Stomach (tissue), 9 donors: Measurements from ENCODE around the gene BACE1-AS. TPM values are rescaled to one million over a fixed set of nuclear protein-coding genes. Genes with fewer than 3 reads are reported as not detected.

Source experiments
- DNase-seq, 2 donors: peaks; one replicate each; pipeline versions ENCODE4 v3.0.0 to v3.0.0-alpha.2; 2013 to 2019
- H3K27ac ChIP-seq, 5 donors: fragments of 200-600 bp in 4 of 5; sonication (generic) in 4 of 5; one replicate each; pipeline ENCODE4 v1.5.1; 2013 to 2019; ENCODE audit warnings: mild to moderate bottlenecking in 1 of 5, moderate library complexity in 1 of 5
- H3K27me3 ChIP-seq, 3 donors: fragments of 200-600 bp; sonication (generic); one replicate each; pipeline ENCODE4 v1.5.1; 2017 to 2019; ENCODE audit warnings: mixed run types in 1 of 3
- H3K36me3 ChIP-seq, 4 donors: fragments of 200-600 bp; sonication (generic); 1 replicate in 3 of 4; 2 replicates in 1 of 4; pipeline ENCODE4 v1.5.1; 2016 to 2019
- H3K4me1 ChIP-seq, 4 donors: fragments of 200-600 bp; sonication (generic); one replicate each; pipeline ENCODE4 v1.5.1; 2016 to 2019
- H3K4me3 ChIP-seq, 4 donors: fragments of 200-600 bp; sonication (generic) in 3 of 4; one replicate each; pipeline ENCODE4 v1.5.1; 2016 to 2019; ENCODE audit warnings: mild to moderate bottlenecking in 1 of 4
- H3K9me3 ChIP-seq, 4 donors: fragments of 200-600 bp; sonication (generic); one replicate each; pipeline ENCODE4 v1.5.1; 2016 to 2019
- EP300 ChIP-seq: sonication (generic); formaldehyde crosslinking; IDR thresholded peaks from one replicate; pipeline ENCODE4 v1.6.1; 2017; ENCODE audit warnings: antibody characterized with exemption
- POLR2A ChIP-seq, 4 donors: fragments of 450-650 bp; IDR thresholded peaks; one replicate each; pipeline ENCODE4 v1.6.1; 2016; ENCODE audit warnings: antibody characterized with exemption in 4 of 4, control low read depth in 2 of 4, mild to moderate bottlenecking in 1 of 4, moderate library complexity in 1 of 4
- POLR2AphosphoS5 ChIP-seq, 3 donors: sonication (generic); formaldehyde crosslinking; IDR thresholded peaks; one replicate each; pipeline ENCODE4 v1.6.1; 2016; ENCODE audit warnings: antibody characterized with exemption in 3 of 3
- WGBS, 5 donors: extraction: QIAGEN DNeasy Blood & Tissue Kit in 3 of 5; methylation state at CpG; one replicate each; pipeline versions ENCODE4 v1.1.5 to v1.1.7; 2013 to 2018; 5-methylcytosine and 5-hydroxymethylcytosine counted together
- intact Hi-C: fragments of 100-400 bp; cut with DNase I; formaldehyde crosslinking; loops from one replicate; pipeline ENCODE4 v1.15.1; 2023; ENCODE audit warnings: low total_unique reads
- polyA plus RNA-seq, 3 donors: library from polyadenylated mRNA; stranded (reverse); fragments of 200-250 nt; gene quantifications; one replicate each; pipeline ENCODE4 v1.2.3, GENCODE V29; 2013
- total RNA-seq, 5 donors: library from RNA; depleted of rRNA; stranded (reverse); fragments of >200 nt; gene quantifications; one replicate each; pipeline versions ENCODE4 v1.1.0 to v1.2.3, GENCODE V29; 2014 to 2016
- TF ChIP-seq, protein P1 (sequence below), 7 experiments: fragments of 450-650 bp in 4 of 7; fragments of 200-600 bp in 3 of 7; sonication (generic) in 3 of 7; IDR thresholded peaks; one replicate each; pipeline ENCODE4 v1.5.1; 2016 to 2019; ENCODE audit warnings: antibody characterized with exemption in 7 of 7, control low read depth in 2 of 7, mild to moderate bottlenecking in 1 of 7
- donor health status: healthy with polysubstance abuse.
- donor health status: Bipolar disorder and iron deficiency.
- donor health status: healthy.

BACE1-AS gene
- total and polyA plus RNA-seq, 8 donors: 1.5 to 8.0 (median 4.8) TPM

DNA sequence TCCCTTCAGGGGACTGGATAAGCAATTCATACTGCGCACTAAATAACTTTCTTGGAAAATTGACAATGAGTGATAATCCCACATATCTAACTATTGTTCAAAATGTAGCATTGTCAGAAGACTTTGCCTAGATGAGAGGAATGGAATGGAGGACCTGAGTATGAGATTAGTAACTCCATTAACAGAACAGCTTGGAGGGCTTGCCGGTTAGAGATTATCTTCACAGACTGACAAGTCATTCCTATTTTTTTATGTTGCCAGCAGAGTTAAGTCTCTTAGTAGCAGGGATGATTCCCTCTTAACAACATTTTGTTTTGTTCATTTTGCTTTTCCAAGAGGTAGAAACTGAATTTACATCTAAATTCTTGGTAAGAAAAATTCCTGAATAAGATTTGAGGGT, 7.1 kb upstream of the BACE1-AS start:
- H3K9me3 ChIP-seq: no peaks in the 10 kb centered on the region
- no peak for DNase-seq
- no peak overlapping the region for H3K4me3 ChIP-seq
- no peaks in the 10 kb centered on the region for H3K4me1 ChIP-seq
- WGBS, 5 donors: 92 to 99% (median 95%) methylated on average over 2 of the region's 2 CpGs
- TF ChIP-seq EP300 (no peak), POLR2A (IDR thresholded peaks at IDR 0.05) (no peak), POLR2AphosphoS5 (IDR thresholded peaks at IDR 0.05) (no peak)
- TF ChIP-seq, protein P1, sequence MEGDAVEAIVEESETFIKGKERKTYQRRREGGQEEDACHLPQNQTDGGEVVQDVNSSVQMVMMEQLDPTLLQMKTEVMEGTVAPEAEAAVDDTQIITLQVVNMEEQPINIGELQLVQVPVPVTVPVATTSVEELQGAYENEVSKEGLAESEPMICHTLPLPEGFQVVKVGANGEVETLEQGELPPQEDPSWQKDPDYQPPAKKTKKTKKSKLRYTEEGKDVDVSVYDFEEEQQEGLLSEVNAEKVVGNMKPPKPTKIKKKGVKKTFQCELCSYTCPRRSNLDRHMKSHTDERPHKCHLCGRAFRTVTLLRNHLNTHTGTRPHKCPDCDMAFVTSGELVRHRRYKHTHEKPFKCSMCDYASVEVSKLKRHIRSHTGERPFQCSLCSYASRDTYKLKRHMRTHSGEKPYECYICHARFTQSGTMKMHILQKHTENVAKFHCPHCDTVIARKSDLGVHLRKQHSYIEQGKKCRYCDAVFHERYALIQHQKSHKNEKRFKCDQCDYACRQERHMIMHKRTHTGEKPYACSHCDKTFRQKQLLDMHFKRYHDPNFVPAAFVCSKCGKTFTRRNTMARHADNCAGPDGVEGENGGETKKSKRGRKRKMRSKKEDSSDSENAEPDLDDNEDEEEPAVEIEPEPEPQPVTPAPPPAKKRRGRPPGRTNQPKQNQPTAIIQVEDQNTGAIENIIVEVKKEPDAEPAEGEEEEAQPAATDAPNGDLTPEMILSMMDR (IDR thresholded peaks at IDR 0.05): no peak
- H3K27ac ChIP-seq: no peak overlapping the region
- peaks cover 50 to 96% (median 93%) of the 10 kb centered on the region in 4 donors for H3K36me3 ChIP-seq
- intact Hi-C loops: no loop called here
- H3K27me3 ChIP-seq: no peaks in the 10 kb centered on the region

GRCh38 chr11:117286588-117286987, 4.6 kb upstream of the BACE1-AS start:
- no peak overlapping the region for H3K4me3 ChIP-seq
- WGBS, 5 donors: 64 to 80% (median 75%) methylated on average over 2 of the region's 2 CpGs
- intact Hi-C loops: no loop called here
- DNase-seq: no peak
- H3K27ac ChIP-seq: no peak overlapping the region
- TF ChIP-seq EP300: no peak
- no peaks in the 10 kb centered on the region for H3K27me3 ChIP-seq
- peaks cover 59 to 100% (median 99%) of the 10 kb centered on the region in 4 donors for H3K36me3 ChIP-seq
- no peaks in the 10 kb centered on the region for H3K4me1 ChIP-seq
- H3K9me3 ChIP-seq: no peaks in the 10 kb centered on the region

DNA sequence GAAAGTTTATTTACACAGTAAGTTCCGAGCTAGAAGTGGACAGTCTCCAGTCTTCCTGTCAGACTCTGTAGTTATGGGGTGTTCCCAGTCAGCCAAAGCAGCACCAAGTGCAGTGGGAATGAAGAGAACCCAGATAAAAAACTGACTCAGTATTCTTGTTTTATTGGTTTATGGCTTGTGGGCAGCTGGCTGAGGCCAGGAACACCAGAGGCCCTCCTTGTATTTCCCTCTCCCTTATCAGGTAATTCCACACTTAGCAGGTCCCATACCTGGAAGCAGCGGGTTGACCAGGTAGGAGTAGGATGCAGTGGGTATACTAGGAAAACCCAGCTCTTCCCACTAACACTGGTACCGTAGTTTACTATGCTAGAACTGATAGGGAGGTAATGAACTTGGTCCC, 3.5 kb upstream of the BACE1-AS start:
- 72 to 87% (median 84%) methylated on average over 3 of the region's 3 CpGs for WGBS, 5 donors
- DNase-seq: no peak
- no peaks in the 10 kb centered on the region for H3K27me3 ChIP-seq
- no peaks in the 10 kb centered on the region for H3K4me1 ChIP-seq
- H3K27ac ChIP-seq: no peak overlapping the region
- H3K9me3 ChIP-seq: no peaks in the 10 kb centered on the region
- peaks cover 54 to 98% (median 95%) of the 10 kb centered on the region in 4 donors for H3K36me3 ChIP-seq
- TF ChIP-seq, protein P1 (IDR thresholded peaks at IDR 0.05): no peak
- no peak for TF ChIP-seq POLR2A (IDR thresholded peaks at IDR 0.05)
- TF ChIP-seq POLR2AphosphoS5 (IDR thresholded peaks at IDR 0.05): no peak
- no peak for TF ChIP-seq EP300
- no peak overlapping the region for H3K4me3 ChIP-seq
- intact Hi-C loops: no loop called here

DNA sequence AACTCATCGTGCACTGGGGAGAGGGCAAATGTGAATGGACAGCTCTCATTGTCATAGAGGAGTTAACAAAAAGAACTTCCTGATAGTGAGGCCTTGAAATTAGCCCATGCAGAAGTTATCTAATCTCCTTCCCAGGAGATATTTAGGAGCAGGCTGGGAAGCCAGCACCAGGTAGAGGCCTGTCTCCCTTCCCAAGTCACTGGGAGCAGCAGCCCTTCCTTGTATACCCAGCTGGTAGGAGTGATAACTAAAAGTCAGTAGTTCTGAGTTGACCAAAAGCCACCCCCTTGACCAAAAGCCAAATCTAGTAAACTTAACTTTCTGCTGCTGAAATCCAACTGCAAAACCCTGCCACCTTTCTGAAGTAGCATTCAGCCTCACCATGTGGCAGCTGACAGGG, 1.4 kb upstream of the BACE1-AS start:
- H3K9me3 ChIP-seq: no peaks in the 10 kb centered on the region
- intact Hi-C loops: no loop called here
- no peak overlapping the region for H3K27ac ChIP-seq
- TF ChIP-seq POLR2AphosphoS5 (IDR thresholded peaks at IDR 0.05): no peak
- no peak for TF ChIP-seq POLR2A (IDR thresholded peaks at IDR 0.05)
- TF ChIP-seq, protein P1 (IDR thresholded peaks at IDR 0.05): no peak
- no peak for TF ChIP-seq EP300
- H3K4me1 ChIP-seq: no peaks in the 10 kb centered on the region
- DNase-seq: no peak
- WGBS, 5 donors: 82 to 100% (median 84%) methylated on average over 1 of the region's 1 CpG
- peaks cover 36 to 94% (median 94%) of the 10 kb centered on the region in 4 donors for H3K36me3 ChIP-seq
- H3K4me3 ChIP-seq: no peak overlapping the region
- no peaks in the 10 kb centered on the region for H3K27me3 ChIP-seq

DNA sequence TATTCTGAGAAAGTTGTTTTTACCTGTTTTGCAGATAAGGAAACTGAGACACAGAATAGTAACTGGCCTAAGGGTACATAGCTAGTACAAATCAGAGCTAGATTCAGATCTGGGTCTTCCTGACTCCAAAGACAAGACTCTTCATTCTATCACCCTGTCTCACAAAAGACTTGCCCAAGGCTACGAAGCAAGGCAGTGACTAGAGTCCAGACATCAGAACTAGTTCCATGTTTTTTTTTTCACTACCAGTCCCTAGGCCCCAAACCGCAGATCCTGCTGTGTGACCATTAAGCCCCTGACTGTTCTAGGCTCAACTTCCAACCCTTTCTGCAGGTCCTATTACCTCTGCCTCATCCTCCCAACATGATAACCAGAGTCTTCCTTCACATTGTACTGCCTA, 1.5 kb downstream of the BACE1-AS start:
- H3K27me3 ChIP-seq: no peaks in the 10 kb centered on the region
- peaks cover 33 to 81% (median 76%) of the 10 kb centered on the region in 4 donors for H3K36me3 ChIP-seq
- 88 to 100% (median 97%) methylated on average over 2 of the region's 2 CpGs for WGBS, 5 donors
- H3K4me3 ChIP-seq: no peak overlapping the region
- no peak for TF ChIP-seq EP300
- TF ChIP-seq POLR2A (IDR thresholded peaks at IDR 0.05): no peak
- TF ChIP-seq, protein P1 (IDR thresholded peaks at IDR 0.05): no peak
- TF ChIP-seq POLR2AphosphoS5 (IDR thresholded peaks at IDR 0.05): no peak
- H3K9me3 ChIP-seq: no peaks in the 10 kb centered on the region
- DNase-seq: no peak
- no peaks in the 10 kb centered on the region for H3K4me1 ChIP-seq
- intact Hi-C loops: no loop called here
- no peak overlapping the region for H3K27ac ChIP-seq
